ENCODE data around the gene NRG3.

NRG3 gene

DNA sequence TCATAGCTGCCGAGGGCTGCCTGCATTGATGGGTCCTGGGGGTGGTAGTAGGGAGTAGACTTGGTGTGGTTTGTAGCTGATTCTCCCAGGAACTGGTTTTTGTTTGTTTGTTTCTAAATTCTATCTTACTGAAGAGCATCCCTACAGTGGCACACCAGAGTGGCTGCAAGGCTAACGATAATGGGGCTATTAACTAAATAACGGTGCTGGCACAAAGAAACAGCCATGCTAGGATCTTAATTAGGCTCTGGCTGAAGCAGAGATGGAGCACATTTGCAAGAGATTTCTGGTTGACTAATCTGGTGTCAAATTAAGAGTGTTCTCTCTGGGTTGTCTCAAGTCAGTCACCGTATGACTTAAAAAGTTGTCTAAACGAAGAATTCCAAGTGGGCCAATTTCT lies 590.0 kb downstream of the NRG3 start:
- TF ChIP-seq, protein P1, sequence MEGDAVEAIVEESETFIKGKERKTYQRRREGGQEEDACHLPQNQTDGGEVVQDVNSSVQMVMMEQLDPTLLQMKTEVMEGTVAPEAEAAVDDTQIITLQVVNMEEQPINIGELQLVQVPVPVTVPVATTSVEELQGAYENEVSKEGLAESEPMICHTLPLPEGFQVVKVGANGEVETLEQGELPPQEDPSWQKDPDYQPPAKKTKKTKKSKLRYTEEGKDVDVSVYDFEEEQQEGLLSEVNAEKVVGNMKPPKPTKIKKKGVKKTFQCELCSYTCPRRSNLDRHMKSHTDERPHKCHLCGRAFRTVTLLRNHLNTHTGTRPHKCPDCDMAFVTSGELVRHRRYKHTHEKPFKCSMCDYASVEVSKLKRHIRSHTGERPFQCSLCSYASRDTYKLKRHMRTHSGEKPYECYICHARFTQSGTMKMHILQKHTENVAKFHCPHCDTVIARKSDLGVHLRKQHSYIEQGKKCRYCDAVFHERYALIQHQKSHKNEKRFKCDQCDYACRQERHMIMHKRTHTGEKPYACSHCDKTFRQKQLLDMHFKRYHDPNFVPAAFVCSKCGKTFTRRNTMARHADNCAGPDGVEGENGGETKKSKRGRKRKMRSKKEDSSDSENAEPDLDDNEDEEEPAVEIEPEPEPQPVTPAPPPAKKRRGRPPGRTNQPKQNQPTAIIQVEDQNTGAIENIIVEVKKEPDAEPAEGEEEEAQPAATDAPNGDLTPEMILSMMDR (IDR thresholded peaks at IDR 0.05): no peak
- Histone ChIP-seq H3K9me3 (no peaks in the 10 kb centered on the region), H3K27me3 (no peaks in the 10 kb centered on the region), H3K27ac (no peak overlapping the region), H3K36me3 (no peaks in the 10 kb centered on the region), H3K4me3 (no peak overlapping the region), H3K4me1 (no peaks in the 10 kb centered on the region)
- DNase-seq: no peak
- intact Hi-C loops (cut with DNase I; ENCODE audit: low total_unique reads): no loop called here

DNA sequence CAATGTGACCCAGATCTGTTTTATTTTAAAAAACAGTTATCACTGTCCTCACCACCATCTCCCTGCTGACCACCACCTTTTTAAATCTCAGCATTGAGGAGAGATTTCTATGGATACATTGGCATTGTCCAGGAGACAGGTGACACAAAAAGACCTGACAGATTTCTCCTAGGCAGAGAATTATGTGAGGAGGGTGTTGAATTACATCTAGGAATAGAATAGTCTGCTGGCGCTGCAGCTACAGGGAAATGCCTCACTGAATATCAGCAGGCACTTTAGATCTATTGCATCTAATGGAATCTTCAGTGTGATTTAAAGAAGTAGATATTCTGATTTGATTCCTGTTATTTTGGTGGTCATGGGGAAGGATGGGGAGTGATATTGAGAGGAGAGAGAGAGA lies 593.5 kb downstream of the NRG3 start:
- H3K36me3 ChIP-seq: no peaks in the 10 kb centered on the region
- DNase-seq: no peak
- H3K4me1 ChIP-seq: no peaks in the 10 kb centered on the region
- intact Hi-C loops (cut with DNase I; ENCODE audit: low total_unique reads): no loop called here
- no peaks in the 10 kb centered on the region for H3K27me3 ChIP-seq
- no peak overlapping the region for H3K27ac ChIP-seq
- TF ChIP-seq, protein P1 (IDR thresholded peaks at IDR 0.05): no peak
- H3K9me3 ChIP-seq: no peaks in the 10 kb centered on the region
- H3K4me3 ChIP-seq: no peak overlapping the region

DNA sequence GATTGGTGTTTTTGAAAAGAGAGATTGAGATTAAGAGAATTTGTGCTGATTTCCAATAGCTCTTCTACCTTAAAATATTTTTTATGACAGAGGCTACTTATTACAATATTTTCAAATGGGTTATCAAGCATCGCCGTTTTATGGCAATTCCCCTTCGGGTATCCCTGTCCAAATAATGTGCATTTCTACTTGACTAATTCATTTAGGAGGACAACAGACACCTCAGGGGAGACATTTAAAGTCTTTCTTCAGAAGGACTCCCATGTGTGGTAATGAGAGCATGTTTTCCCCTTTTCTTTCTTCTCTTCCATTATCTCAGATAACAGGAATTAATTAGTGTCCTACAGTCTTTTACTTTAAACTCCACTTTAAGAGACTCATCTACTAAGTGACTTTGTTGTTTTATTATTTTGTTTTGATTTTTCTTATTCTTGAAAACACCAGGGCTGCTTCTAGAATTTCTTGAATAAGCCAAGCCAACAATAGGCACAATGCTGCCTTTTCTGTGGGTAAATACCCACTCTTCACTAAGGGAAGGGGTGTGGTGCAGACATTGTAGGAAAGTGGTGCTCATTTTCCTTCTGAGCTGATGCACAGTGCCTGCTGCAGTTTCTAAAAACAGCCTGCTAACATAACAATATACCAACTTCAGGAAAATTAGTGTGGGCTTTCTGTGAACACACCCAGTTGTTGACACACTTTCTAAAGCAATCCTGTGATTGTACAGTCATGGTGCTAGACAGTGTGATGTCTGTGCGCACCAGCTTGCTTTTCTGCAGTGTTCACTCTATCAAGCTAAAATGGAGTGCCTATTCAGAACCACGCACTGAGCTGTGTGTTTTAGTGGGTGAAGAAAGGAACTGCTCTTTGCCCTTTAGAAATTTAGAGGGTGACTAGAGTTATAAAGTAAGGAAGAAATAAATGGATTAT lies 597.7 kb downstream of the NRG3 start:
- no peak overlapping the region for H3K4me3 ChIP-seq
- H3K9me3 ChIP-seq: no peaks in the 10 kb centered on the region
- intact Hi-C loops (cut with DNase I; ENCODE audit: low total_unique reads): no loop called here
- TF ChIP-seq, protein P1 (IDR thresholded peaks at IDR 0.05): no peak
- H3K36me3 ChIP-seq: no peaks in the 10 kb centered on the region
- no peaks in the 10 kb centered on the region for H3K27me3 ChIP-seq
- no peak overlapping the region for H3K27ac ChIP-seq
- no peaks in the 10 kb centered on the region for H3K4me1 ChIP-seq
- no peak for DNase-seq

DNA sequence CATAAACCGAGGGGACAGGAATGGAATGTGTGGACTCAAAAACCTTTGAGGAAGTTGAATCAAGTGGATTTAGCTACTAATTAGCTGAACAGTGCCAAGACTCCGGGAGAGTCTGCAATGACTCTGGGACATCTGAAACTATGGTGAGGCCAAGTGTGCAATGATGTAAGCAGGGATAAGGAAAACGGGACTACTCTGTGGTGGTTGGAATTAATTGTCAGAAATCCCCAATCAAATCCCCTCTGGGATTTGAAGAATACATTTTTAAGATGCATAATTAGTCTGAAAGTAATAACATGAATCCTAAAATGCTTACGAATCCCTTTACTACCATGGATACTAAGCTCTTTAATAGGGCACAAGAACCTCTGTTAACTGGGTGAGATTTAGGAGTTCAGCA lies 602.8 kb downstream of the NRG3 start:
- no peaks in the 10 kb centered on the region for H3K27me3 ChIP-seq
- TF ChIP-seq, protein P1 (IDR thresholded peaks at IDR 0.05): no peak
- no peaks in the 10 kb centered on the region for H3K9me3 ChIP-seq
- no peaks in the 10 kb centered on the region for H3K4me1 ChIP-seq
- no peak for DNase-seq
- H3K27ac ChIP-seq: no peak overlapping the region
- H3K4me3 ChIP-seq: no peak overlapping the region
- no peaks in the 10 kb centered on the region for H3K36me3 ChIP-seq
- intact Hi-C loops (cut with DNase I; ENCODE audit: low total_unique reads): no loop called here

DNA sequence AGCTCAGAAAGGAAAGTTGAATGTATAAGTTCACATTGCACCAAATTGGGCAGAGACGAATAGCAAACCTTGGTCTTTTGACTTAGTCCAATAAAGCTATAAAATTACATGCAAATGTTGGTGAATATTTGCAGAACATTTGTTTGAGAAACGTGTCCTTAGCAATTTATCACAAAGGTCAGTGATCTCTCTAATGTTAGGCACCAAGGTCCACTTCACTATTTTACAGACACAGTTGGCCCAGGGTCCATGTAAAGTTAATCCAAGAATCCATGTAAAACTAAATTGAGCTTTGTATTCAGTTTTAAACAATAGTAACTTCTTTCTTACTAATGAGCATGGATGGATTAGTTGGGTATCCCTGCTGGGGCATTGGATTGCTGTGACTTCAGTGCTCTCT lies 617.7 kb downstream of the NRG3 start:
- no peak for DNase-seq
- Histone ChIP-seq H3K4me3 (no peak overlapping the region), H3K27me3 (no peaks in the 10 kb centered on the region), H3K36me3 (no peaks in the 10 kb centered on the region), H3K9me3 (no peaks in the 10 kb centered on the region), H3K4me1 (no peaks in the 10 kb centered on the region), H3K27ac (no peak overlapping the region)
- intact Hi-C loops (cut with DNase I; ENCODE audit: low total_unique reads): no loop called here
- TF ChIP-seq, protein P1 (IDR thresholded peaks at IDR 0.05): no peak

Measured in tibial artery (tissue), 4 donors.